VCaP (cell line): ENCODE data around the gene B3GALNT1.

ENCODE experiments used
- H3K27ac ChIP-seq: fragments of 450-650 bp; 2 replicates; pipeline ENCODE4 v1.5.1; 2017
- TF ChIP-seq, protein P1 (sequence below): fragments of 450-650 bp; conservative IDR thresholded peaks from 2 replicates; pipeline ENCODE4 v1.5.1; 2017; ENCODE audit warnings: mild to moderate bottlenecking, moderate library complexity

Gene B3GALNT1

DNA sequence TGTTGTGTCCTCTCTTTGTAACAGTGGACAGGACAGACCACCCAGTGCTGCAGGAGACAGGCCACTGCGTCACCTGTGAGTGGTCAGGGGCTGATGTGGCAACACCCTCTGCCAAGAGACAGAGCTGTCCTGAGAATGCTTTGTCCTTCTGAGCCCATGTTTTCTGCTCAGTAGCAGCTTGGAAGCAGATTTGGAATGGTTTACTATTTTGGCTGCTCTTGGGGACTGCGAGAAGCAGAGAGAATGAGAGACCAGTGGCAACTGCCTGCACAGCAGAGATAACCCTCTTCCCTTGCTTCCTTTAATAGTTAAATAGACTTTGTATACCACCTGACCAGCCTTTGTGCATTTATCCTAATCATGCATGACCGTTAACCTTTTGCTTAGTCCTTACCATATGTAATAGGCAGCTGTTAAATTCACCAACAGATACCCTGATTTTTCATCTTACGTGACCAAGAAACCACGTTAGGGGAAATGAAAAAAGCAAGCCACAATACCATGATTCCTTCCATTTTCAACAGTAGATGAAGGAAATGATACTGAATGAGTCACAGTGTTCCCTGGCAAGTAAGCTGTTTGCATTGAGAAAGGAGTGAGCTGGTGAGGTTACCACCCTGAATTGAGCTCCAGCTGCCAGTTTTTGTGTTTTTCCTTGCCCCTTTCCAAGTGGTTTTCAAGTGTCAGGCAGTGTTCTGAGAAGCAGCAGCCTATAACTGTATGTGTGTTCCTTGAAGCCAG, 35.5 kb downstream of the B3GALNT1 start:
- TF ChIP-seq, protein P1, sequence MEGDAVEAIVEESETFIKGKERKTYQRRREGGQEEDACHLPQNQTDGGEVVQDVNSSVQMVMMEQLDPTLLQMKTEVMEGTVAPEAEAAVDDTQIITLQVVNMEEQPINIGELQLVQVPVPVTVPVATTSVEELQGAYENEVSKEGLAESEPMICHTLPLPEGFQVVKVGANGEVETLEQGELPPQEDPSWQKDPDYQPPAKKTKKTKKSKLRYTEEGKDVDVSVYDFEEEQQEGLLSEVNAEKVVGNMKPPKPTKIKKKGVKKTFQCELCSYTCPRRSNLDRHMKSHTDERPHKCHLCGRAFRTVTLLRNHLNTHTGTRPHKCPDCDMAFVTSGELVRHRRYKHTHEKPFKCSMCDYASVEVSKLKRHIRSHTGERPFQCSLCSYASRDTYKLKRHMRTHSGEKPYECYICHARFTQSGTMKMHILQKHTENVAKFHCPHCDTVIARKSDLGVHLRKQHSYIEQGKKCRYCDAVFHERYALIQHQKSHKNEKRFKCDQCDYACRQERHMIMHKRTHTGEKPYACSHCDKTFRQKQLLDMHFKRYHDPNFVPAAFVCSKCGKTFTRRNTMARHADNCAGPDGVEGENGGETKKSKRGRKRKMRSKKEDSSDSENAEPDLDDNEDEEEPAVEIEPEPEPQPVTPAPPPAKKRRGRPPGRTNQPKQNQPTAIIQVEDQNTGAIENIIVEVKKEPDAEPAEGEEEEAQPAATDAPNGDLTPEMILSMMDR = no peak
- no peak overlapping the region for H3K27ac ChIP-seq

DNA sequence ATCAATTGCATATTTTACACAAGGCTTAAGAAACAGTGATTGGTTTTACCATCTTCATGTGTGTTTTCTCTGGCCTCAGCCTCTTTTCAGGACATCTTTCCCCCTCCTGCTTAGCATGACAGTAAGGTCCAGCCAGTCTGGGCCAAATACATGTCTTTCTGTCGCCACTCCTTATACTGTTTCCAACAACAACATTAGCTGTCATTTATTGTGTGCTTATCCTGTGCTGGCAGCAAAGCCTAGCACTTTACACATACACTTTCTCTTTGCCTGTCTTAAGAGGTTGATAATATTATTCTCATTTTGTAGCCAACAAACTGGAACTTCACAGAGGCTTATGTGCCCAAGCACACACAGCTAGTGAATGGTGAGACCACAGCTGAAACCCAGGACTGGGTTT, 37.8 kb downstream of the B3GALNT1 start:
- TF ChIP-seq, protein P1 = no peak
- H3K27ac ChIP-seq = no peak overlapping the region

DNA sequence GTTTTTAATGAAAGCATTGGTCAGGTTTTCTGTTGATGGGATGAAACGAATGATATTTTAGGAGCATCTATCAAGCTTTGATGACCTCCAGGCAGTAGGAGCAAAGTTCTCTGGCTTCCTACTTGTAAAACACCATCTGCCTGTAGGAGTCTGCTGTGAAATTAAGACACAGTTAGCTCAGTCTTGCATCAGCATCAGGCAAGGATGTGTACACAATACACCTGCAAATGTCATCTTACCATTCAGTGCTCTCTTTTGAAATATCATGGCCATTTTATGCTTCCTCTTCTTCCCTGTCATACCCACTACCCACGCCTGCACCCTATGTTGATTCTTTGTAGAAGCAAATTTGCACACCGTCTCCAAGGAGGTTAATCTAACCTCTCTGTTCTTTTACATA, 38.2 kb downstream of the B3GALNT1 start:
- TF ChIP-seq, protein P1 = no peak
- no peak overlapping the region for H3K27ac ChIP-seq

DNA sequence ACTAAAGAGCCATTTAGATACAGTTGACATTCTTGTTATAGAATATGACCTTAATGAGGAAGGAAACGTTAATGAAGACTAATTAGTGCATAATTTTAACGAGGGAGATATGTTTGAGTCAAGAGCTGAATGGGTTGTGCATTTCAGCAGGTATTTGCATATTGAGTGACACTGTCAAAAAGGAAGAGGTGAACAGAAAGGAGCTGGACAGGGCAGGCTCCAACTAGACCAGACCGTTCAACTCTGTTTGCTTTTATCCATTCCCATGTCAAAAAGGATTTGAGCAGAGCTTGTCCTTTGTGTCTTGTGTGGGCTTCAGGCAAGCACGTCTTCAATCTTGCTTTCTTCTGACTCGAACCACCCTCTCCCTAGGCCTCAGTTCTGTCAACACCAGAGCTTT, 40.7 kb downstream of the B3GALNT1 start:
- TF ChIP-seq, protein P1 = no peak

DNA sequence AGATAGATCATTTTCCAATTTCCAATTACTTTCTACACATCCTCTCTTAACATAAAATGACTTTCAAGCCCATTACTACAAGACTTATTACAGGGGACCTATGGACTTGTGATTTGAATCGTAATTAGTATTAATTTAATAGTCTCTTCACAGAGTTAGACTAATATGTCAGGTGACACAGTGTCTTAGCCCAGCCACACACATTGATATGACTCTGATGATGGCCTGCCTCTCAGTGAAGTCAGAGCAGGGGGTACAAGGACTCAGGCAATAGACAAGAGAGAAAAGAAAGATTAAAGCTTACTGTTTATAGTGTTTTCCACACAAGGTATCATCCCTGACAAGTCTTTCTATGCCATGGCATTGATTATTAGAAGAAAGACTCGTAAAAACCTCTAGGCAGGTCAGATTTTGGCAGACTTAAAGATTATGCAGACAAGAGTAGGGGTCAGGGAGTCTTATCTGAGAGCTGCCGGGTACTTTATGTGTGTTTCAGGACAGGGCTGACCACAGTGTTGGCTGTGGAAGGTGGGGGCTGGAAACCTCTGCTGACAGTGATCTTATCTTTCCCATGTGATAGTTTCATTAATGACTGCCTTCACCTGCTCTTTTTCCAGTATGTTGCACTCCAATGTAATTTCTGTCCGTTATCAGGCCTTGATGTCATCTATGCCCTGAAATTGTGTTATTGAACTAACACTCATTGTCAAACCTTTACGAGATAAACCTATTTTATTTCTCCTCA, 50.1 kb downstream of the B3GALNT1 start:
- no peak overlapping the region for H3K27ac ChIP-seq
- TF ChIP-seq, protein P1 = no peak

More for the DNA sequence above, 40.7 kb downstream of the B3GALNT1 start:
- H3K27ac ChIP-seq = no peak overlapping the region

DNA sequence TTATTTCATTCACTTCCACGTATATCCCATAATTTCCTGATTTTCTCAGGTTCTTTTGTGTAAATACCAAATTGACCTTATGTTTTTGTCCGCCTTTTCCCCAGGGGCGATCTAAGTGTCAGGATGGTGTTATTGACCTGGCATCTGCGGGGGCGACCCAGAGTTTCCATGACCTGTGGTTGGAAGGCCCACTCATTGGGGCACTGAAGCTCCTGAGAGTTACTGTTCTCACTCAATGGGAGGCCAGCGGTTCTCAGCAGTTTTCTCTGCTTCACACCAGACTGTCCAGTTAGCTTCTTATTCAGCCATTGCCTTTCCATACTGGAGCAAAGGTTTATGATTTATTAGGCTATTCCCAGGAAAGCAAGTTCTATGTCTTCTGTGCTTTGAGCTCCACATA, 53.3 kb downstream of the B3GALNT1 start:
- TF ChIP-seq, protein P1 = no peak
- no peak overlapping the region for H3K27ac ChIP-seq

DNA sequence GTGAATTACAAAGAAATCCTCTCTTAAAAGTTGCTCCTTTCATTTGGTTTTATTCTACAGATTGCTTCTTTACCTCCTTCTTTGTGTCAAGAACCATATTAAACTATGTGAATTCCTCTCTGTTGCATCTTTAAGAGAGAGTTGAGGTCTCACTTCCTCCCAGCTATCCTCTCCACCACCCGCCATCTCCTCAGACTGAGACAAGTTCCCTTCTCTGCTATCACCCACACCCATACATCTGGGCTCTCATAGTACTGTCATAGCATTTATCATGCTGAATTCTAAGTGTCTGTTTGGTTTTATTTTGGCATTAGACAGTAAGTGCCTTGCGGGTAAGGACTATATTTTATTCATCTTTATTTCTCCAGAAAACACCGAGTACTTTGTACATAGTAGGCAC, 54.2 kb downstream of the B3GALNT1 start:
- TF ChIP-seq, protein P1 = no peak
- H3K27ac ChIP-seq = no peak overlapping the region
